NT2/D1 (cell line): ENCODE data around the gene VSTM2B.

Experiments
- DNase-seq: peaks from one replicate; pipeline ENCODE4 v3.0.0-alpha.2; 2011; ENCODE audit warnings: low read depth, low spot score
- H3K27me3 ChIP-seq: 2 replicates; pipeline ENCODE4 v1.6.0; 2011; ENCODE audit warnings: mild to moderate bottlenecking; ENCODE audit not compliant: insufficient read length, insufficient read depth
- H3K36me3 ChIP-seq: 2 replicates; pipeline ENCODE4 v1.6.1; 2011; ENCODE audit warnings: mild to moderate bottlenecking, low read length, mixed read lengths; ENCODE audit not compliant: insufficient read depth, insufficient read length
- H3K4me1 ChIP-seq: 2 replicates; pipeline ENCODE4 v1.5.1; 2011; ENCODE audit not compliant: insufficient read depth, insufficient read length
- H3K4me3 ChIP-seq: 2 replicates; pipeline ENCODE4 v1.5.1; 2011; ENCODE audit warnings: low read depth; ENCODE audit not compliant: insufficient read length
- H3K9ac ChIP-seq: 2 replicates; pipeline ENCODE4 v1.6.0; 2011; ENCODE audit warnings: low read depth; ENCODE audit not compliant: insufficient read length
- H3K9me3 ChIP-seq: 2 replicates; pipeline ENCODE4 v1.5.1; 2011; ENCODE audit warnings: mild to moderate bottlenecking, low read length; ENCODE audit not compliant: insufficient read depth
- SUZ12 ChIP-seq: IDR thresholded peaks from 2 replicates; pipeline ENCODE4 v1.6.1; 2011; ENCODE audit not compliant: insufficient read length, insufficient read depth; ENCODE audit errors: extremely low read depth
- YY1 ChIP-seq: IDR thresholded peaks from 2 replicates; pipeline ENCODE4 v1.6.1; 2011; ENCODE audit not compliant: insufficient read length, insufficient read depth
- ZNF274 ChIP-seq: IDR thresholded peaks from 2 replicates; pipeline ENCODE4 v1.6.1; 2011; ENCODE audit warnings: mild to moderate bottlenecking, low read depth, low read length

VSTM2B gene

GRCh38 chr19:29516821-29517395 is 8.9 kb upstream of the VSTM2B start:
- DNase-seq, result no peak
- Histone ChIP-seq H3K4me1 (no peaks in the 10 kb centered on the region), H3K4me3 (no peak overlapping the region), H3K9ac (no peak overlapping the region), H3K27me3 (peaks cover 43% of the 10 kb centered on the region), H3K36me3 (no peaks in the 10 kb centered on the region), H3K9me3 (no peaks in the 10 kb centered on the region)
- TF ChIP-seq YY1 (no peak), SUZ12 (no peak), ZNF274 (no peak)

GRCh38 chr19:29517412-29517811 is 8.4 kb upstream of the VSTM2B start:
- DNase-seq, result no peak
- H3K9me3 ChIP-seq, result no peaks in the 10 kb centered on the region
- H3K4me1 ChIP-seq, result no peaks in the 10 kb centered on the region
- H3K27me3 ChIP-seq, result peaks cover 38% of the 10 kb centered on the region
- no peak overlapping the region for H3K4me3 ChIP-seq
- TF ChIP-seq YY1, result no peak
- no peak for TF ChIP-seq ZNF274
- no peak for TF ChIP-seq SUZ12
- H3K9ac ChIP-seq, result no peak overlapping the region
- no peaks in the 10 kb centered on the region for H3K36me3 ChIP-seq

GRCh38 chr19:29517946-29518345 is 7.8 kb upstream of the VSTM2B start:
- TF ChIP-seq ZNF274 (no peak), YY1 (no peak), SUZ12 (no peak)

GRCh38 chr19:29519146-29519545 is 6.6 kb upstream of the VSTM2B start:
- no peaks in the 10 kb centered on the region for H3K4me1 ChIP-seq
- H3K27me3 ChIP-seq, result peaks cover 32% of the 10 kb centered on the region
- TF ChIP-seq YY1 (no peak), ZNF274 (no peak), SUZ12 (no peak)
- H3K36me3 ChIP-seq, result no peaks in the 10 kb centered on the region
- no peak overlapping the region for H3K9ac ChIP-seq
- H3K4me3 ChIP-seq, result no peak overlapping the region
- DNase-seq, result no peak
- H3K9me3 ChIP-seq, result no peaks in the 10 kb centered on the region

More at GRCh38 chr19:29517946-29518345, 7.8 kb upstream of the VSTM2B start:
- Histone ChIP-seq H3K9me3 (no peaks in the 10 kb centered on the region), H3K9ac (no peak overlapping the region), H3K4me3 (no peak overlapping the region), H3K36me3 (no peaks in the 10 kb centered on the region), H3K27me3 (peaks cover 33% of the 10 kb centered on the region), H3K4me1 (no peaks in the 10 kb centered on the region)
- no peak for DNase-seq

GRCh38 chr19:29519931-29520330 is 5.9 kb upstream of the VSTM2B start:
- no peaks in the 10 kb centered on the region for H3K9me3 ChIP-seq
- no peak overlapping the region for H3K9ac ChIP-seq
- peaks cover 25% of the 10 kb centered on the region for H3K27me3 ChIP-seq
- TF ChIP-seq SUZ12 (no peak), ZNF274 (no peak)
- H3K36me3 ChIP-seq, result no peaks in the 10 kb centered on the region
- H3K4me3 ChIP-seq, result no peak overlapping the region
- H3K4me1 ChIP-seq, result no peaks in the 10 kb centered on the region
- no peak for DNase-seq

- no peak overlapping the region for H3K4me3 ChIP-seq
These were observed 5.4 kb upstream of the VSTM2B start for GRCh38 chr19:29520390-29520789.

GRCh38 chr19:29521291-29522075 is 4.3 kb upstream of the VSTM2B start:
- TF ChIP-seq YY1 (no peak), SUZ12 (no peak), ZNF274 (no peak)
- H3K36me3 ChIP-seq, result no peaks in the 10 kb centered on the region

More at GRCh38 chr19:29520390-29520789, 5.4 kb upstream of the VSTM2B start:
- Histone ChIP-seq H3K9me3 (no peaks in the 10 kb centered on the region), H3K27me3 (peaks cover 21% of the 10 kb centered on the region), H3K4me1 (no peaks in the 10 kb centered on the region), H3K36me3 (no peaks in the 10 kb centered on the region), H3K9ac (no peak overlapping the region)
- DNase-seq, result no peak
- TF ChIP-seq SUZ12, result no peak
- no peak for TF ChIP-seq ZNF274

More at GRCh38 chr19:29521291-29522075, 4.3 kb upstream of the VSTM2B start:
- Histone ChIP-seq H3K4me1 (no peaks in the 10 kb centered on the region), H3K4me3 (no peak overlapping the region), H3K9me3 (no peaks in the 10 kb centered on the region), H3K9ac (no peak overlapping the region), H3K27me3 (peaks cover 19% of the 10 kb centered on the region)
- no peak for DNase-seq
